ENCODE data around the gene NINJ1.

Gene NINJ1

DNA sequence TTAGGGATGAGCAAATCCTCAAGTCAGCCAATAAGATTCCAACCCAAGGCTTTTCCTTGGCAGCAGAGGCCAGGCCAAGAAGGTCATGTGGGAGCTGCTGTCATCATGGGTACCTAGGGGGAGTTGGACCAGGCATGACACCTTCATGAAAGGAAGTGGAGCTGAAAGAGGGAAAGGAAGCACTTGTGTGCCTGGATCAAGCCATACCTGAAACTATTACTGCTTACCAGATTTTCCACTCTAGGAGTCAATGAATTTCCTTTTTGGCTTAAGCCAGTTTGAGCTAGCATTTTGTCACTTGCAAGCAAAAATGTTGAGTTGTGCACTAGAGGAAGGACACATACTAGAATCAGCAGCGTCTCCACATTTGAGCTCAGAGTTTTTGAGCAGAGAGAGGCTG is 35.4 kb upstream of the NINJ1 start:
- H3K4me3 ChIP-seq (ENCODE audit: low read depth, low read length), result no peak overlapping the region
- no peak for TF ChIP-seq CTCF (IDR thresholded peaks at IDR 0.05; ENCODE audit: borderline replicate concordance, insufficient read depth, low read depth, low read length)

DNA sequence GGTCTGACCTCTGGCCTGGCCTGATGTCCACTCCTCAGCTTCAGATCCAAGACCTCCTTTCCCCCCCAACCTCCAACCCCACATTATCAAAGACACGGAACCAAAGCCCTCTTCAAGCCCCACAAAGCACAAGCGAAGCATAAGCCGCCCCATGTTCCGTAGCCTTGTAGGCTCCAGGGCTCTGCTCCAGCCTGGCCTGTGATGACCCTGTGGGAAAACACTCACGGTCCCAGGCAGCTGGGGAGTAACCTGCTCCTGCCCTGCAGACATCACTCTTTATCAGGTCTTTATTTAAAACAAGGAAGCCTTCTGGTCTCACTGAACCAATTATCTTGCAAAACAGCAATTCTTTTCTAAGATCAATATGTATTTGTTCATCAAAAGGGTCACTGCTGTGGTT is 34.5 kb upstream of the NINJ1 start:
- no peak overlapping the region for H3K4me3 ChIP-seq (ENCODE audit: low read depth, low read length)
- no peak for TF ChIP-seq CTCF (IDR thresholded peaks at IDR 0.05; ENCODE audit: borderline replicate concordance, insufficient read depth, low read depth, low read length)

GRCh38 chr9:93167838-93168237 is 33.8 kb upstream of the NINJ1 start:
- TF ChIP-seq CTCF (IDR thresholded peaks at IDR 0.05; ENCODE audit: borderline replicate concordance, insufficient read depth, low read depth, low read length), result no peak
- H3K4me3 ChIP-seq (ENCODE audit: low read depth, low read length), result no peak overlapping the region

GRCh38 chr9:93167185-93167584 is 33.1 kb upstream of the NINJ1 start:
- no peak for TF ChIP-seq CTCF (IDR thresholded peaks at IDR 0.05; ENCODE audit: borderline replicate concordance, insufficient read depth, low read depth, low read length)
- H3K4me3 ChIP-seq (ENCODE audit: low read depth, low read length), result no peak overlapping the region

GRCh38 chr9:93166699-93167098 is 32.6 kb upstream of the NINJ1 start:
- no peak for TF ChIP-seq CTCF (IDR thresholded peaks at IDR 0.05; ENCODE audit: borderline replicate concordance, insufficient read depth, low read depth, low read length)
- no peak overlapping the region for H3K4me3 ChIP-seq (ENCODE audit: low read depth, low read length)

DNA sequence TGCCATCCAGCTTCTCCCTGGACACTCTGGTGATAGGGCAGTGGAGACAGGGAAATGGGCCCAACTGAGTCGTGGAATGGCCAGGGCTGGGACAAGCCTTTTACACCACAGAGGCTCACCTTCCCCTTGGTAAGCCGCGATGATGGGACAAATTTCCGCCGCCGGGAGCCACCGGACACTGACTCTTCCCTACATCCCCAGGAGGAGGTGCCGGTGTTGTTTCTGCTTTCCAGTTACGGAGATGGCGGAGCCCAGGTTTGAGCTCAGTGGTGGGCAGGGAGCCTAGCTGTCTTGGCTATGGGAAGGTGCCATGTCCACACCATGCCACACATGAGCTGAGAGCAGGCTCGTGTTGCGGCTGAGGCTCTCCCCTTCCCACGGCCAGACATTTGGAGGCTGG is 30.0 kb upstream of the NINJ1 start:
- TF ChIP-seq CTCF (IDR thresholded peaks at IDR 0.05; ENCODE audit: borderline replicate concordance, insufficient read depth, low read depth, low read length), result no peak

DNA sequence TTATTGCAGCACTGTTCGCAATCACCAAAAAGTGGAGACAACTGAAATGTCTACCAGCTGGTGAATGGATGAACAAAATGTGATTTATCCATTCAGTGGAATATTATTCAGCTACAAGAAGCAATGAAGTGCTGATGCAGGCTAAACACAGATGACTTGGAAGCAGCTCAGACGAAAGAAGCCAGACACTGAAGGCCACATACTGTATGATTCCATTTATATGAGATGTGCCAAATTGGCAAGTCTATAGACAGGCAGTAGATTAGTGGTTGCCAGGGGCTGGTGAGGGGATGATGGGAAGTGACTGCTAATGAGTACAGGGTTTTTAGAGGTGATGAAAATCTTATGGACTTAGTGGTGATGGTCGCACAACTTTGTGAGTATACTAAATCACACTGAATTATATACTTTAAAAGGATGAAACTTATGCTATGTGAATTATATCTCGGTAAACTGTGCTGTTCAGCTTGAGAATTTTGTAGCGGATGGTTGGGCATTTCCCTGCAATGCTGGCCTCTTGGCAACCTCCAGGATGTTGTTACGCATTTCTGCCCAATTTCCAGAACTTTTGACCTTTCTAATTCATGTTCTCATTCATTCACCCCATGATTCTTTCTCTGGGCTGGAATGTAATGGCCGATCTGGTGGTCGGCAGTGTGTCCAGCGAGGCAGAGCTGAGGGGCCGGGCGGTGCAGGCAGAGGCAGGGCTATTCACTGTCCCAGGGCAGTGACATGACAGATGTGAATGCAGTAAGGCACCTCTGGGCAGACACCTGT is 27.9 kb upstream of the NINJ1 start:
- no peak for TF ChIP-seq CTCF (IDR thresholded peaks at IDR 0.05; ENCODE audit: borderline replicate concordance, insufficient read depth, low read depth, low read length)
- H3K4me3 ChIP-seq (ENCODE audit: low read depth, low read length), result no peak overlapping the region

More for the DNA sequence above, 30.0 kb upstream of the NINJ1 start:
- H3K4me3 ChIP-seq (ENCODE audit: low read depth, low read length), result no peak overlapping the region
